22Rv1 (cell line): ENCODE data around the gene PCP4.
A peak's percentile ranks its signal among the peaks of the same experiment; 100 is the strongest.

Experiments used
- H3K27ac ChIP-seq: fragments of 450-650 bp; 2 replicates; pipeline ENCODE4 v1.5.1; 2017
- CTCF ChIP-seq: fragments of 450-650 bp; IDR thresholded peaks from 2 replicates; pipeline ENCODE4 v1.5.1; 2017; ENCODE audit warnings: mild to moderate bottlenecking
- ZFX ChIP-seq: fragments of 450-650 bp; IDR thresholded peaks from 2 replicates; pipeline ENCODE4 v1.6.1; 2017; ENCODE audit warnings: antibody characterized with exemption, borderline replicate concordance

Gene PCP4

DNA sequence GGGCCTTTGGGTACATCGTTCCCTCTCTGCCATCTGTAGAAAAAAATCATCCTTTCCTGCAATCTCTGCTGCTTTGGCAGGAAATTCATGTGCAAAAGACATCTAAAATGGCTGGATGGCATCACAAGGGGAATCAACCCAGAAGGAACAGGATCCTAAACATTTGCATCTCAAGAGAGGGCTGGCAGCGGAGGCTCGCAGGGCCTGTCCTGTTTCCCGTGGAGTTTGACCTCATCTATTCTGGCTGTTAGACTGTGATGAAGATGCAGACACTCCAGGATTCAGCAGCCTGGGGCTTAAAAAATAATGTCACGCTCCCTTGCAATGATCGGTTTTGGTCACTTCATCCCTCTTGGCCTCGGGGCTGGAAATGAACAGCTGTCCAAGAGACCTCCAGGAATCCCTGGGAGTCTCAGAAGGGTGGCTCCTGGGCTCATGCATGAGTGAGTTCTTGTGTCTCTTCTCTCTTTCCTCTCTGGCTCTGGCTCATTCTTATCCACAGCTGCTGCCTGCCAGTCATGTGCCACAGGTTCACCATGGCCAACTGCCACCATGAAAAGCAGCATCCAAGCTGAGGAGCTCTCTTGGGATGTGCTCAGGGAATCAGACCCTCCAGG, 16.1 kb upstream of the PCP4 start:
- H3K27ac ChIP-seq: no peak overlapping the region
- TF ChIP-seq CTCF (no peak), ZFX (no peak)

- H3K27ac ChIP-seq: no peak overlapping the region
- TF ChIP-seq ZFX: no peak
- TF ChIP-seq CTCF: no peak
Measured at GRCh38 chr21:39852021-39852721, 15.1 kb upstream of the PCP4 start.

DNA sequence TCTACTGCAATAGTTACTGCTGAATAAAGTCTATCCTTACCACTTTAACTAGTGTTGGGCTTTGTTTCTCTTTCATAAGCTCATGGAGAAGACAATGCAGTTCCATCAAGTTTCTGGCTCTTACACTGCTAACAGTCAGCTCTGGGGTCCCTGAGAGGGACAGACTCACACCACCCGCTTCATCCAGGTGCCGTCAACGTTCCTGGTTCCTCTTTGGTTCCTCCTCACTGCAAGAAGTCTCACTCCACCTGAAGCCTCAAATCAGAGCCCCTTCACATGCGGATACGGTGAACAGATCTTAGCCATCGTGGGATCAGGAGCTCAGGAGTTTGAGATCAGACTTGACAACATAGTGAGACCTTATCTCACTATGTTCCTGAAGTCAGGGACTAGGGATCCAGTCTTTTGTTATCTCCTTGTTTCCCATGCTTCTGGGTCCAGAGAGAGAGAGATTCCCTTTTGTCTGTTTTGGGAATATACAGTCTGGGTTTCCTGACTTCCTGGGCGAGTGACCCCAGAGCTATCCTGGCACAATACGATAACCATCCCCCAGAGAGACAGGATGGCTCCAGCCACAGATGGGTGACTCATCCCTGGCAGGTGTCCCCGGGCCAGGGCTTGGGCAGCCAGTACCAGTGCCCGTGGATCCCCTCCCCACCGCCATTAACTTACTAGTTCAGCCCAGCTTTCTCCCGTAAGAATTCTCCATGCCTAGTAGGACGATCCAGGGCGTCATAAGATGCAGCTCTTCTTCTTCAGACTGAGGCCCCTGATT, 14.3 kb upstream of the PCP4 start:
- H3K27ac ChIP-seq: no peak overlapping the region
- TF ChIP-seq ZFX (no peak), CTCF (no peak)

DNA sequence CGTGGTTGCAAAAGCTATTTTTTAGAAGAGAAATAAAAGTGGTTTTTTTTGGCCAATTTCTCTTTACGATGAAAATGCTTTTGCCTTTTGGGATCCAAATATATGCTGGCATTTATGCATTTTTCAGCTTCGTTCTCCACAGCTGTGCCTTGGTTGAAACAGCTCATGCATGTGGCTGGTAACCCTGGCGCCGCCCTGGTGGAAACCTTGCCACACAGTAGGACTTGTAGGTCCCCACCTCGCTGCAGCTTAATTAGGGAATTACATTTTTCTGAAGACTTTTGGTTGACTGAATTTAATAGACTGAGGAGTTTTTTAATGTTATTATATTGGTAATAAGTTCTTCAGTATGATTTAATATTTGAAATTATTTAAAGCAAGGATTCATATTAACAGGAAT, 12.7 kb upstream of the PCP4 start:
- no peak overlapping the region for H3K27ac ChIP-seq
- TF ChIP-seq CTCF (0 out of 2 replicates have a peak, but pooled peaks have one; percentile 15), ZFX (no peak)

- no peak overlapping the region for H3K27ac ChIP-seq
- TF ChIP-seq CTCF: no peak
- TF ChIP-seq ZFX: no peak
Measured at GRCh38 chr21:39855595-39855994, 11.6 kb upstream of the PCP4 start.

GRCh38 chr21:39860600-39860999, 6.6 kb upstream of the PCP4 start:
- TF ChIP-seq CTCF (no peak), ZFX (no peak)
- no peak overlapping the region for H3K27ac ChIP-seq

DNA sequence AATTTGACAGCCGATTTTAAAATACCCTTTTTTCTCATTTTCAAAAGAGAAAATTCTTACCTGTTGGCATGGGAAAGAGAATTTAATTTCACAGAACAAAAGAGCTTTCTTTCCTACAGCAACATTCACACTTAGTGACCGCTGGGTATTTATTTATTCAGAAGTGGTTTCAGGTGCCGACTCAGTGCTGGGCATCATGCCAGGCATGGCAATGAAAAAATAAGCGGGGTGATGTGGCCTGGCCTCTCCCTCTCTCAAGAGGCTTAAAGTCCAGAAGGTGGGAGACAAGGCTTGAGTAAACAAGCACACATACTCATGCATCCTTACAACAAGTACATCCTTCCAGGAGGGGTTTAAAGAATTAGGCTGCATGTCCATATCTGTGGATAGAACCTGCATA, 4.1 kb upstream of the PCP4 start:
- TF ChIP-seq CTCF (no peak), ZFX (no peak)
- H3K27ac ChIP-seq: no peak overlapping the region
